ENCODE results near the gene ATXN1L. TPM values are rescaled to one million over a fixed set of nuclear protein-coding genes. Genes with fewer than 3 reads are reported as not detected.
"Not testable (repeated sequence)": the region's sequence is repeated elsewhere in the genome, so short reads cannot be mapped to it uniquely, and the experiment has no call there.

ATXN1L gene, protein sequence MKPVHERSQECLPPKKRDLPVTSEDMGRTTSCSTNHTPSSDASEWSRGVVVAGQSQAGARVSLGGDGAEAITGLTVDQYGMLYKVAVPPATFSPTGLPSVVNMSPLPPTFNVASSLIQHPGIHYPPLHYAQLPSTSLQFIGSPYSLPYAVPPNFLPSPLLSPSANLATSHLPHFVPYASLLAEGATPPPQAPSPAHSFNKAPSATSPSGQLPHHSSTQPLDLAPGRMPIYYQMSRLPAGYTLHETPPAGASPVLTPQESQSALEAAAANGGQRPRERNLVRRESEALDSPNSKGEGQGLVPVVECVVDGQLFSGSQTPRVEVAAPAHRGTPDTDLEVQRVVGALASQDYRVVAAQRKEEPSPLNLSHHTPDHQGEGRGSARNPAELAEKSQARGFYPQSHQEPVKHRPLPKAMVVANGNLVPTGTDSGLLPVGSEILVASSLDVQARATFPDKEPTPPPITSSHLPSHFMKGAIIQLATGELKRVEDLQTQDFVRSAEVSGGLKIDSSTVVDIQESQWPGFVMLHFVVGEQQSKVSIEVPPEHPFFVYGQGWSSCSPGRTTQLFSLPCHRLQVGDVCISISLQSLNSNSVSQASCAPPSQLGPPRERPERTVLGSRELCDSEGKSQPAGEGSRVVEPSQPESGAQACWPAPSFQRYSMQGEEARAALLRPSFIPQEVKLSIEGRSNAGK
- 10 to 100 TPM in 2 of 4 donors, 1 to 10 TPM in 2; 4.3 to 21.3 (median 7.7) TPM for polyA plus RNA-seq
- long read RNA-seq, donor 1: 0 reads
- long read RNA-seq, donor 2, full-length matches to known transcripts: 3 of 3 reads
- long read RNA-seq, donor 2, partial matches to known transcripts: 0 of 3 reads
- long read RNA-seq, donor 2, other reads (novel, unspliced or antisense): 0 of 3 reads
- long read RNA-seq, donor 3, full-length matches to known transcripts: 5 of 5 reads
- long read RNA-seq, donor 3, partial matches to known transcripts: 0 of 5 reads
- long read RNA-seq, donor 3, other reads (novel, unspliced or antisense): 0 of 5 reads
- long read RNA-seq, donor 4: 0 reads
- long read RNA-seq, donor 5, full-length matches to known transcripts: 1 of 1 reads
- long read RNA-seq, donor 5, partial matches to known transcripts: 0 of 1 reads
- long read RNA-seq, donor 5, other reads (novel, unspliced or antisense): 0 of 1 reads
- long read RNA-seq, donor 6, full-length matches to known transcripts: 7 of 7 reads
- long read RNA-seq, donor 6, partial matches to known transcripts: 0 of 7 reads
- long read RNA-seq, donor 6, other reads (novel, unspliced or antisense): 0 of 7 reads
- long read RNA-seq, donor 7, full-length matches to known transcripts: 4 of 4 reads
- long read RNA-seq, donor 7, partial matches to known transcripts: 0 of 4 reads
- long read RNA-seq, donor 7, other reads (novel, unspliced or antisense): 0 of 4 reads
- long read RNA-seq, donor 8, full-length matches to known transcripts: 1 of 1 reads
- long read RNA-seq, donor 8, partial matches to known transcripts: 0 of 1 reads
- long read RNA-seq, donor 8, other reads (novel, unspliced or antisense): 0 of 1 reads
- long read RNA-seq, donor 9, full-length matches to known transcripts: 4 of 4 reads
- long read RNA-seq, donor 9, partial matches to known transcripts: 0 of 4 reads
- long read RNA-seq, donor 9, other reads (novel, unspliced or antisense): 0 of 4 reads
- long read RNA-seq, donor 10, full-length matches to known transcripts: 6 of 6 reads
- long read RNA-seq, donor 10, partial matches to known transcripts: 0 of 6 reads
- long read RNA-seq, donor 10, other reads (novel, unspliced or antisense): 0 of 6 reads

DNA sequence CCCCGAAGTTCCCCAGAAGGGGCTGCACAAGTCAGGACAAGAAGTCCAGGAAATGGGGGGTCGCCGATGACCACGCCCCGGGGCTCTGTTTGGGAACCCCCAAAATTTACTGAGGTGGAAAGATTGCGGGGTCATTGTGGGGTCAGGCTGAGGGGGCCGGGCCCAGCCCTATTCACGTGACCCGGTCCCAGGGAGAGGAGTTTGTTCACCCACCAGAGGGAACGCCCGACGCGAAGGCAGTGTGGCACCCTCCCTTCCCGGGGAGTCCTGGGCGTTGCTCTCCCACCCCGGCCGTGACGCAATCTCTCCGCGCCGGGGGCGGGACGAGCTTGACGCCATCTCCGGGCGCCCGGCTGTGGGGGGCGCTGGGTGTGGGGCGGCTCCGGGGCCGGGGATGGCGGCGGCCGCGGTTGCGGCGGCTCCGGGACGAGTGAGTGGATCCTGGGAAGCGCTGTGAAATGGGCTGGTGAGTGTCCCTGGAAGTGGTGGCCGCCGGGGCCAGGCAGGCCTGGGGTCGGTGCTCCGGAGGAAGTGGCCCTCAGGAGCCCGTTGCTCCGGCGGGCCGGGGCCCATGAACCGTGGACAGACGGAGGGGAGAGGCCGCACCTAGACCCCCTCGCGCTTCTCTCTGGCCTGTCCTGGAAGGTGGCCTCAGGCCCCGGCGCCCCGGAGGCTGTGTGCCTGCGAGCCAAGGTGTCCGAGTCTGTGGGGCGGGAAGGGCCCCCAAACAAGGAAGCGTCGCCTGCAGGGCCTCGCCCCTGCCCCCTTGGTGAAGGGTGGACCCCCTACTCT lies at the start of gene ATXN1L:
TSS of gene ATXN1L (plus strand) at position 338 of the 792 bp plus-strand sequence. CDS start 3,765 bp downstream, outside the sequence.
- WGBS, 3 donors: 0 to 1% (median 0%) methylated on average over 47 to 62 of the region's 62 CpGs
- FAIRE-seq: no peak

GRCh38 chr16:71796501-71797097 lies 49.2 kb upstream of the ATXN1L start:
- H3K4me3 ChIP-seq (ENCODE audit: low read depth in 1 of 3, low read length in 3 of 3): no peak overlapping the region
- no peaks in the 10 kb centered on the region for H3K9me3 ChIP-seq (ENCODE audit: control insufficient read depth in 2 of 2, insufficient read depth in 1 of 2, low read depth in 1 of 2, low read length in 1 of 2)
- DNase-seq (no peak), FAIRE-seq (no peak)
- no peak overlapping the region for H3K27ac ChIP-seq (ENCODE audit: low read depth in 1 of 3, low read length in 2 of 3)
- whole genome bisulfite sequencing, 3 donors: 90 to 98% (median 92%) methylated on average over 2 of the region's 2 CpGs
- peaks cover 0 to 35% (median 0%) of the 10 kb centered on the region in 3 donors for H3K36me3 ChIP-seq (ENCODE audit: control insufficient read depth in 3 of 3, insufficient read depth in 2 of 3, low read depth in 1 of 3, low read length in 3 of 3)
- H3K4me1 ChIP-seq (ENCODE audit: control insufficient read depth in 3 of 3, insufficient read depth in 2 of 3, low read depth in 1 of 3, low read length in 2 of 3): no peaks in the 10 kb centered on the region
- no peaks in the 10 kb centered on the region for H3K27me3 ChIP-seq (ENCODE audit: control insufficient read depth in 3 of 3, insufficient read depth in 3 of 3, low read length in 3 of 3)

More for the DNA sequence above, at the start of gene ATXN1L:
- Histone ChIP-seq H3K27ac (ENCODE audit: low read depth in 1 of 3, low read length in 2 of 3) (peak within 1 kb of the TSS; percentile 84 to 90 (median 89)), H3K27me3 (ENCODE audit: control insufficient read depth in 3 of 3, insufficient read depth in 3 of 3, low read length in 3 of 3) (no peaks in the 10 kb centered on the region), H3K4me1 (ENCODE audit: control insufficient read depth in 3 of 3, insufficient read depth in 2 of 3, low read depth in 1 of 3, low read length in 2 of 3) (peaks cover 0 to 6% (median 0%) of the 10 kb centered on the region in 3 donors), H3K4me3 (ENCODE audit: low read depth in 1 of 3, low read length in 3 of 3) (peak within 1 kb of the TSS; percentile 84 to 100 (median 97)), H3K36me3 (ENCODE audit: control insufficient read depth in 3 of 3, insufficient read depth in 2 of 3, low read depth in 1 of 3, low read length in 3 of 3) (peaks cover 4 to 22% (median 9%) of the 10 kb centered on the region in 3 donors), H3K9me3 (ENCODE audit: control insufficient read depth in 2 of 2, insufficient read depth in 1 of 2, low read depth in 1 of 2, low read length in 1 of 2) (no peaks in the 10 kb centered on the region)
- DNase-seq: peak; percentile 92 to 96

GRCh38 chr16:71803305-71803690 lies 42.5 kb upstream of the ATXN1L start:
- no peak for DNase-seq
- no peak for FAIRE-seq
- H3K36me3 ChIP-seq (ENCODE audit: control insufficient read depth in 3 of 3, insufficient read depth in 2 of 3, low read depth in 1 of 3, low read length in 3 of 3): peaks cover 0 to 44% (median 3%) of the 10 kb centered on the region in 3 donors
- H3K4me3 ChIP-seq (ENCODE audit: low read depth in 1 of 3, low read length in 3 of 3): no peak overlapping the region
- WGBS, 3 donors: 86 to 94% (median 88%) methylated on average over 1 of the region's 1 CpG
- peaks cover 0 to 8% (median 0%) of the 10 kb centered on the region in 3 donors for H3K4me1 ChIP-seq (ENCODE audit: control insufficient read depth in 3 of 3, insufficient read depth in 2 of 3, low read depth in 1 of 3, low read length in 2 of 3)
- no peaks in the 10 kb centered on the region for H3K9me3 ChIP-seq (ENCODE audit: control insufficient read depth in 2 of 2, insufficient read depth in 1 of 2, low read depth in 1 of 2, low read length in 1 of 2)
- H3K27ac ChIP-seq (ENCODE audit: low read depth in 1 of 3, low read length in 2 of 3): no peak overlapping the region
- no peaks in the 10 kb centered on the region for H3K27me3 ChIP-seq (ENCODE audit: control insufficient read depth in 3 of 3, insufficient read depth in 3 of 3, low read length in 3 of 3)

DNA sequence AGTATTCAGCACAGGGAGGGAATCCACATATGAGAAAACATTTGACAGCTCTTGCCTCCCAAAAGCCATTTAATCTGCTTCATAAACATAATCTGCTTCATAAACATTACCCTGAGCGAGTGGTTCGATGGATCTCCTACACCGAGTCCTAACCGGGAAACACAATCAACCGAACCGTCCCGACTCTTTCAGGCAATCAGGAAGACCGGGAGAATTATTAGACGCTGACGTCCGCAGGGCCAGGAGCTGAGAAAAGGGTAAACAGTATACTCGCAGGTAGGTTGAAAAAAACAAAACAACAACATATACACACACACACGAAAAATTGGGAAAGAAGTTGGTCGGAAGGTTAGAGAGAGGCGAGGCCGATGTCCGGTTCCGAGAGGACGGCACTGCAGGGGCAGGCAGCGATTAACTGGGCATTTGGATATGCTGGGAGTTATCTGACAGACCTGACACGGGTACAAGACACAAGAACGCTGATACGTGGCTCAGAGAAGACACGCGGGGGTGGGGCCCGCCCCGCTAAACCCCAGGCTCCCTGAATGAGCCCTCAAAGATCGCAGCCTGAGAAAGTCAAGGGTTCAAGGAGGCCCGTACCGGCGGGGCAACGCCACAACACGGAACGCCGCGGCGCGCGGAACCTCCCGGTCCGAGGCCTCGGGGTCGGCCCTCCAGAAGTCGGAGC lies 37.7 kb upstream of the ATXN1L start:
- FAIRE-seq (no peak), DNase-seq (peak; percentile 60 to 68)
- Histone ChIP-seq H3K4me3 (ENCODE audit: low read depth in 1 of 3, low read length in 3 of 3) (peak overlapping the region; percentile 89 to 99 (median 90)), H3K27ac (ENCODE audit: low read depth in 1 of 3, low read length in 2 of 3) (peak overlapping the region; percentile 98 to 99 (median 98)), H3K27me3 (ENCODE audit: control insufficient read depth in 3 of 3, insufficient read depth in 3 of 3, low read length in 3 of 3) (no peaks in the 10 kb centered on the region), H3K9me3 (ENCODE audit: control insufficient read depth in 2 of 2, insufficient read depth in 1 of 2, low read depth in 1 of 2, low read length in 1 of 2) (no peaks in the 10 kb centered on the region), H3K36me3 (ENCODE audit: control insufficient read depth in 3 of 3, insufficient read depth in 2 of 3, low read depth in 1 of 3, low read length in 3 of 3) (peaks cover 0 to 19% (median 3%) of the 10 kb centered on the region in 3 donors), H3K4me1 (ENCODE audit: control insufficient read depth in 3 of 3, insufficient read depth in 2 of 3, low read depth in 1 of 3, low read length in 2 of 3) (peaks cover 0 to 8% (median 3%) of the 10 kb centered on the region in 3 donors)
- 0 to 1% (median 0%) methylated on average over 44 of the region's 44 CpGs for WGBS, 3 donors

- Histone ChIP-seq H3K4me3 (ENCODE audit: low read depth in 1 of 3, low read length in 3 of 3) (peak within 1 kb of the TSS; percentile 89 to 99 (median 90)), H3K9me3 (ENCODE audit: control insufficient read depth in 2 of 2, insufficient read depth in 1 of 2, low read depth in 1 of 2, low read length in 1 of 2) (no peaks in the 10 kb centered on the region), H3K27me3 (ENCODE audit: control insufficient read depth in 3 of 3, insufficient read depth in 3 of 3, low read length in 3 of 3) (no peaks in the 10 kb centered on the region), H3K36me3 (ENCODE audit: control insufficient read depth in 3 of 3, insufficient read depth in 2 of 3, low read depth in 1 of 3, low read length in 3 of 3) (peaks cover 0 to 15% (median 0%) of the 10 kb centered on the region in 3 donors), H3K4me1 (ENCODE audit: control insufficient read depth in 3 of 3, insufficient read depth in 2 of 3, low read depth in 1 of 3, low read length in 2 of 3) (peaks cover 0 to 8% (median 3%) of the 10 kb centered on the region in 3 donors), H3K27ac (ENCODE audit: low read depth in 1 of 3, low read length in 2 of 3) (peak within 1 kb of the TSS; percentile 98 to 99 (median 98))
- peak; percentile 98 to 99 for DNase-seq
- 1% methylated on average over 49 to 54 of the region's 54 CpGs for WGBS, 3 donors
- FAIRE-seq: no peak
Measured at GRCh38 chr16:71808593-71809459, 37.0 kb upstream of the ATXN1L start, which contains the start of gene AP1G1. TSS of gene AP1G1 (minus strand) at chr16:71808834. CDS start at chr16:71789479, 19,355 bp downstream.

DNA sequence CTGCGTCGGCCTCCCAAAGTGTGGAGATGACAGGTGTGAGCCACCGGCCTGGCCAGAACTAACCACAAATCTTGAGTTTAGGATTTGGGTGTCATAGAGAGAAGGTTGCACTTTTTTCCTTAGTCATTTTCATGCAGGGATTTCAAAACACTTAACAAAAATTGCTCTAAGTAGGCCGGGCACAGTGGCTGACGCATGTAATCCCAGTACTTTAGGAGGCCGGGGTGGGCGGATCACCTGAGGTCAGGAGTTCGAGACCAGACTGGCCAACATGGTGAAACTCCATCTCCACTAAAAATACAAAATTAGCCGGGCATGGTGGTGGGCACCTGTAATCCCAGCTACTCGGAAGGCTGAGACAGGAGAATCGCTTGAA lies 35.6 kb upstream of the ATXN1L start:
- H3K4me1 ChIP-seq (ENCODE audit: control insufficient read depth in 3 of 3, insufficient read depth in 2 of 3, low read depth in 1 of 3, low read length in 2 of 3); FAIRE-seq; H3K27me3 ChIP-seq (ENCODE audit: control insufficient read depth in 3 of 3, insufficient read depth in 3 of 3, low read length in 3 of 3); H3K4me3 ChIP-seq (ENCODE audit: low read depth in 1 of 3, low read length in 3 of 3); DNase-seq; H3K36me3 ChIP-seq (ENCODE audit: control insufficient read depth in 3 of 3, insufficient read depth in 2 of 3, low read depth in 1 of 3, low read length in 3 of 3); H3K9me3 ChIP-seq (ENCODE audit: control insufficient read depth in 2 of 2, insufficient read depth in 1 of 2, low read depth in 1 of 2, low read length in 1 of 2): not testable (repeated sequence)
- 89 to 93% (median 91%) methylated on average over 11 of the region's 11 CpGs for WGBS, 3 donors
- H3K27ac ChIP-seq (ENCODE audit: low read depth in 1 of 3, low read length in 2 of 3): peak overlapping the region in 2 of 3 donors; percentile 83 to 93
